Activated CD8-positive, alpha-beta T cell treated with anti-CD3 and anti-CD28 coated beads, Interleukin-2, amount 10 ng/mL, durations not matched to agents 7 days and 5 days (primary cell): ENCODE data around the gene RTN4RL1. TPM values are rescaled to one million over a fixed set of nuclear protein-coding genes. Genes with fewer than 3 reads are reported as not detected.

Experiments used
- ATAC-seq: fragments of 150-1000 bp; cut with Tn5 transposase; one replicate; pipeline ENCODE4 v1.10.0; 2021; ENCODE audit warnings: moderate library complexity
- CTCF ChIA-PET: fragments of 350-600 bp; sonication (Branson Sonifier 250); formaldehyde crosslinking; loops from one replicate; lab custom pipeline; 2021; ENCODE audit warnings: antibody characterized with exemption; lab: Charles Lee
- POLR2A ChIA-PET: fragments of 350-600 bp; sonication (Branson Sonifier 250); formaldehyde crosslinking; loops from one replicate; lab custom pipeline; 2021; ENCODE audit warnings: antibody characterized with exemption; lab: Charles Lee
- DNase-seq: peaks from one replicate; pipeline ENCODE4 v3.0.0-alpha.2; 2020
- H3K27ac Mint-ChIP-seq: one replicate; pipeline ENCODE4 v1.8.0; 2021; ENCODE audit warnings: mild to moderate bottlenecking, mixed read lengths
- H3K27me3 Mint-ChIP-seq: one replicate; pipeline ENCODE4 v1.8.0; 2021; ENCODE audit warnings: low read depth, mixed read lengths
- H3K36me3 Mint-ChIP-seq: one replicate; pipeline ENCODE4 v1.8.0; 2021; ENCODE audit warnings: low read depth, mixed read lengths
- H3K4me1 Mint-ChIP-seq: one replicate; pipeline ENCODE4 v1.8.0; 2021; ENCODE audit warnings: low read depth, mixed read lengths
- H3K4me3 Mint-ChIP-seq: one replicate; pipeline ENCODE4 v1.8.0; 2021; ENCODE audit warnings: mild to moderate bottlenecking, mixed read lengths
- H3K9me3 Mint-ChIP-seq: one replicate; pipeline ENCODE4 v1.8.0; 2022; ENCODE audit warnings: mixed read lengths; ENCODE audit not compliant: insufficient read depth
- total RNA-seq, 2 experiments: library from RNA; stranded (reverse); gene quantifications; one replicate each; pipeline ENCODE4 v1.2.3, GENCODE V29; 2021

RTN4RL1 gene
- total RNA-seq, 2 experiments from 2014 or later, result 0.10 to 0.18 TPM

- H3K4me3 Mint-ChIP-seq, result peak overlapping the region; percentile 52
- H3K36me3 Mint-ChIP-seq, result peaks cover 57% of the 10 kb centered on the region
- H3K4me1 Mint-ChIP-seq, result peaks cover 52% of the 10 kb centered on the region
- H3K27ac Mint-ChIP-seq, result peak overlapping the region; percentile 66
- H3K27me3 Mint-ChIP-seq, result no peaks in the 10 kb centered on the region
- POLR2A ChIA-PET, result interaction anchor here (1.1 to 1.6 kb wide), 3 partner anchors 29 to 185 kb away, joined by 4 to 8 read pairs (median 7); no protein-coding TSS in a partner anchor
- ATAC-seq (no peak), DNase-seq (no peak)
- no peaks in the 10 kb centered on the region for H3K9me3 Mint-ChIP-seq
- CTCF ChIA-PET, result interaction anchor here (0.7 to 8.5 kb wide), 10 partner anchors 31 to 356 kb away, joined by 3 to 343 read pairs (median 6); no protein-coding TSS in a partner anchor
Observed at GRCh38 chr17:2059547-2060384, 34.6 kb upstream of the RTN4RL1 start.

GRCh38 chr17:2058586-2059546 lies 33.7 kb upstream of the RTN4RL1 start:
- Mint-ChIP-seq H3K9me3 (no peaks in the 10 kb centered on the region), H3K27ac (peak overlapping the region; percentile 13), H3K4me3 (peak overlapping the region; percentile 62), H3K36me3 (peaks cover 50% of the 10 kb centered on the region), H3K27me3 (no peaks in the 10 kb centered on the region), H3K4me1 (peaks cover 51% of the 10 kb centered on the region)
- peak; percentile 7 for ATAC-seq
- DNase-seq, result peak; percentile 84
- ChIA-PET POLR2A (interaction anchor here (0.8 to 5.9 kb wide), 5 partner anchors 30 to 245 kb away, joined by 3 to 58 read pairs (median 7); partner anchors contain the start of genes SMG6 and SRR), CTCF (interaction anchor here (0.8 to 8.5 kb wide), 25 partner anchors 9 to 357 kb away, joined by 3 to 343 read pairs (median 5); partner anchors contain the start of gene TSR1)

- Mint-ChIP-seq H3K4me3 (peak overlapping the region; percentile 65), H3K27me3 (peaks cover 3% of the 10 kb centered on the region), H3K36me3 (peaks cover 42% of the 10 kb centered on the region), H3K9me3 (no peaks in the 10 kb centered on the region), H3K27ac (peak overlapping the region; percentile 74), H3K4me1 (peaks cover 48% of the 10 kb centered on the region)
- POLR2A ChIA-PET, result interaction anchor here (0.6 to 5.9 kb wide), 11 partner anchors 10 to 245 kb away, joined by 3 to 58 read pairs (median 4); partner anchors contain the start of genes SMG6 and SRR
- CTCF ChIA-PET, result interaction anchor here (0.6 to 8.5 kb wide), 23 partner anchors 10 to 334 kb away, joined by 3 to 343 read pairs (median 5); partner anchors contain the start of gene TSR1
- ATAC-seq, result no peak
- DNase-seq, result peak; percentile 58
Observed at GRCh38 chr17:2057760-2058585, 32.8 kb upstream of the RTN4RL1 start.

- Mint-ChIP-seq H3K4me3 (no peak overlapping the region), H3K36me3 (peaks cover 35% of the 10 kb centered on the region), H3K4me1 (peaks cover 42% of the 10 kb centered on the region), H3K9me3 (no peaks in the 10 kb centered on the region), H3K27ac (no peak overlapping the region), H3K27me3 (peaks cover 5% of the 10 kb centered on the region)
- DNase-seq (no peak), ATAC-seq (no peak)
- CTCF ChIA-PET, result interaction anchor here (0.6 to 8.5 kb wide), 15 partner anchors 11 to 279 kb away, joined by 3 to 343 read pairs (median 10); partner anchors contain the start of gene TSR1
- POLR2A ChIA-PET, result interaction anchor here (0.6 to 5.9 kb wide), 10 partner anchors 10 to 226 kb away, joined by 3 to 58 read pairs (median 4); no protein-coding TSS in a partner anchor
Observed at GRCh38 chr17:2057175-2057759, 32.1 kb upstream of the RTN4RL1 start.

- Mint-ChIP-seq H3K9me3 (no peaks in the 10 kb centered on the region), H3K27ac (peak overlapping the region; percentile 83), H3K4me1 (peaks cover 41% of the 10 kb centered on the region), H3K4me3 (peak overlapping the region; percentile 81), H3K27me3 (peaks cover 12% of the 10 kb centered on the region), H3K36me3 (peaks cover 29% of the 10 kb centered on the region)
- ChIA-PET CTCF (interaction anchor here (0.6 to 8.5 kb wide), 19 partner anchors 12 to 336 kb away, joined by 3 to 343 read pairs (median 12); no protein-coding TSS in a partner anchor), POLR2A (interaction anchor here (0.6 to 5.9 kb wide), 14 partner anchors 11 to 340 kb away, joined by 3 to 58 read pairs (median 4); no protein-coding TSS in a partner anchor)
- no peak for ATAC-seq
- peak; percentile 69 for DNase-seq
Observed at GRCh38 chr17:2056206-2057174, 31.4 kb upstream of the RTN4RL1 start.

- POLR2A ChIA-PET, result interaction anchor here (0.6 to 5.9 kb wide), 15 partner anchors 12 to 339 kb away, joined by 3 to 58 read pairs (median 5); no protein-coding TSS in a partner anchor
- Mint-ChIP-seq H3K4me1 (peaks cover 34% of the 10 kb centered on the region), H3K9me3 (no peaks in the 10 kb centered on the region), H3K36me3 (peaks cover 21% of the 10 kb centered on the region), H3K27me3 (peaks cover 14% of the 10 kb centered on the region), H3K4me3 (peak overlapping the region; percentile 81), H3K27ac (peak overlapping the region; percentile 39)
- DNase-seq (peak; percentile 78), ATAC-seq (peak; percentile 3)
- CTCF ChIA-PET, result interaction anchor here (0.6 to 8.5 kb wide), 37 partner anchors 9 to 360 kb away, joined by 3 to 343 read pairs (median 7); partner anchors contain the start of genes SMG6, SRR and TSR1
Observed at GRCh38 chr17:2055292-2056205, 30.4 kb upstream of the RTN4RL1 start.

GRCh38 chr17:2054512-2055291 lies 29.6 kb upstream of the RTN4RL1 start, which contains the start of gene HIC1:
Gene HIC1, plus strand, starts transcription at chr17:2055103. Its CDS starts 1,588 bp downstream, at chr17:2056691.
- Mint-ChIP-seq H3K4me1 (peaks cover 27% of the 10 kb centered on the region), H3K4me3 (peak within 1 kb of the TSS; percentile 78), H3K9me3 (no peaks in the 10 kb centered on the region), H3K27ac (peak within 1 kb of the TSS; percentile 82), H3K27me3 (peaks cover 14% of the 10 kb centered on the region), H3K36me3 (peaks cover 14% of the 10 kb centered on the region)
- ATAC-seq (peak; percentile 54), DNase-seq (peak; percentile 85)
- ChIA-PET POLR2A (interaction anchor here (0.6 to 5.9 kb wide), 16 partner anchors 17 to 338 kb away, joined by 3 to 58 read pairs (median 5); partner anchors contain the start of genes SGSM2 and TSR1), CTCF (interaction anchor here (0.6 to 8.5 kb wide), 47 partner anchors 8 to 361 kb away, joined by 3 to 343 read pairs (median 6); partner anchors contain the start of genes RTN4RL1, SMG6, SRR and TSR1)

- Mint-ChIP-seq H3K9me3 (no peaks in the 10 kb centered on the region), H3K36me3 (peaks cover 9% of the 10 kb centered on the region), H3K4me3 (peak overlapping the region; percentile 78), H3K27me3 (peaks cover 14% of the 10 kb centered on the region), H3K4me1 (peaks cover 25% of the 10 kb centered on the region), H3K27ac (peak overlapping the region; percentile 82)
- peak; percentile 65 for DNase-seq
- ChIA-PET POLR2A (interaction anchor here (0.6 to 5.9 kb wide), 10 partner anchors 17 to 339 kb away, joined by 3 to 58 read pairs (median 5); partner anchors contain the start of genes SGSM2 and TSR1), CTCF (interaction anchor here (0.6 to 8.5 kb wide), 46 partner anchors 8 to 362 kb away, joined by 3 to 343 read pairs (median 6); partner anchors contain the start of genes RTN4RL1, SMG6, SRR and TSR1)
- ATAC-seq, result no peak
Observed at GRCh38 chr17:2054262-2054511, 29.1 kb upstream of the RTN4RL1 start.
